OCI-LY7 (cell line): ENCODE data around the gene TMEM97.

Source experiments
- CTCF ChIP-seq: fragments of 200-600 bp; sonication (generic); conservative IDR thresholded peaks from 2 replicates; pipeline ENCODE4 v1.5.1; 2014; ENCODE audit warnings: mild to moderate bottlenecking, antibody characterized with exemption, low read length, moderate library complexity, mixed read lengths
- EZH2phosphoT487 ChIP-seq: fragments of 200-600 bp; sonication (generic); IDR thresholded peaks from 2 replicates; pipeline ENCODE4 v1.6.1; 2018; ENCODE audit warnings: low read depth, borderline replicate concordance, mild to moderate bottlenecking, mixed run types, antibody characterized with exemption, low read length, moderate library complexity, mixed read lengths

GRCh38 chr17:28365487-28365886, 46.5 kb downstream of the TMEM97 start:
- no peak for TF ChIP-seq CTCF
- no peak for TF ChIP-seq EZH2phosphoT487
